ENCODE measurements around the gene CEP120.

Gene CEP120

GRCh38 chr5:123439709-123440108, 16.5 kb upstream of the CEP120 start:
- Histone ChIP-seq H3K36me3 (ENCODE audit: insufficient read depth, low read length) (no peaks in the 10 kb centered on the region), H3F3A (ENCODE audit: low read depth) (no peaks in the 10 kb centered on the region), H2AFZ (ENCODE audit: low read length) (no peak overlapping the region), H4K20me1 (ENCODE audit: insufficient read depth, low read length, poor library complexity, severe bottlenecking) (no peaks in the 10 kb centered on the region), H3K79me2 (ENCODE audit: insufficient read depth, low read length) (no peaks in the 10 kb centered on the region), H3K27me3 (ENCODE audit: insufficient read depth, low read length, poor library complexity, severe bottlenecking) (no peaks in the 10 kb centered on the region), H3K9me3 (ENCODE audit: insufficient read depth, low read depth, low read length) (no peaks in the 10 kb centered on the region), H3K4me2 (ENCODE audit: low read depth, low read length, poor library complexity, severe bottlenecking) (no peak overlapping the region), H3K4me3 (ENCODE audit: low read length, poor library complexity, severe bottlenecking) (no peak overlapping the region), H3K9ac (ENCODE audit: low read depth, low read length, poor library complexity, severe bottlenecking) (no peak overlapping the region), H3K9me2 (replicated peaks; ENCODE audit: low read depth, low read length) (no peaks in the 10 kb centered on the region), H3K4me1 (ENCODE audit: insufficient read depth, low read length, poor library complexity, severe bottlenecking) (no peaks in the 10 kb centered on the region)
- no peak for TF ChIP-seq EZH2phosphoT487 (IDR thresholded peaks at IDR 0.05; ENCODE audit: borderline replicate concordance)
- no peak for TF ChIP-seq CTCF (conservative IDR thresholded peaks at IDR 0.05; ENCODE audit: low read length)

GRCh38 chr5:123438902-123439301, 15.7 kb upstream of the CEP120 start:
- Histone ChIP-seq H3K9me2 (replicated peaks; ENCODE audit: low read depth, low read length) (no peaks in the 10 kb centered on the region), H3K4me2 (ENCODE audit: low read depth, low read length, poor library complexity, severe bottlenecking) (no peak overlapping the region), H3K9ac (ENCODE audit: low read depth, low read length, poor library complexity, severe bottlenecking) (no peak overlapping the region), H3K4me1 (ENCODE audit: insufficient read depth, low read length, poor library complexity, severe bottlenecking) (no peaks in the 10 kb centered on the region), H3K79me2 (ENCODE audit: insufficient read depth, low read length) (no peaks in the 10 kb centered on the region), H2AFZ (ENCODE audit: low read length) (no peak overlapping the region; the same call in 1 of the 2 replicates), H3K4me3 (ENCODE audit: low read length, poor library complexity, severe bottlenecking) (no peak overlapping the region), H4K20me1 (ENCODE audit: insufficient read depth, low read length, poor library complexity, severe bottlenecking) (no peaks in the 10 kb centered on the region), H3K27me3 (ENCODE audit: insufficient read depth, low read length, poor library complexity, severe bottlenecking) (no peaks in the 10 kb centered on the region), H3K36me3 (ENCODE audit: insufficient read depth, low read length) (no peaks in the 10 kb centered on the region), H3F3A (ENCODE audit: low read depth) (no peaks in the 10 kb centered on the region), H3K9me3 (ENCODE audit: insufficient read depth, low read depth, low read length) (no peaks in the 10 kb centered on the region)
- TF ChIP-seq CTCF (conservative IDR thresholded peaks at IDR 0.05; ENCODE audit: low read length) = no peak
- TF ChIP-seq EZH2phosphoT487 (IDR thresholded peaks at IDR 0.05; ENCODE audit: borderline replicate concordance) = no peak

- Histone ChIP-seq H2AFZ (ENCODE audit: low read length) (no peak overlapping the region), H3K36me3 (ENCODE audit: insufficient read depth, low read length) (no peaks in the 10 kb centered on the region), H3K4me1 (ENCODE audit: insufficient read depth, low read length, poor library complexity, severe bottlenecking) (no peaks in the 10 kb centered on the region), H3F3A (ENCODE audit: low read depth) (no peaks in the 10 kb centered on the region), H3K9me2 (replicated peaks; ENCODE audit: low read depth, low read length) (no peaks in the 10 kb centered on the region), H3K4me3 (ENCODE audit: low read length, poor library complexity, severe bottlenecking) (no peak overlapping the region), H3K79me2 (ENCODE audit: insufficient read depth, low read length) (no peaks in the 10 kb centered on the region), H3K4me2 (ENCODE audit: low read depth, low read length, poor library complexity, severe bottlenecking) (no peak overlapping the region), H3K9me3 (ENCODE audit: insufficient read depth, low read depth, low read length) (no peaks in the 10 kb centered on the region), H4K20me1 (ENCODE audit: insufficient read depth, low read length, poor library complexity, severe bottlenecking) (no peaks in the 10 kb centered on the region), H3K9ac (ENCODE audit: low read depth, low read length, poor library complexity, severe bottlenecking) (no peak overlapping the region), H3K27me3 (ENCODE audit: insufficient read depth, low read length, poor library complexity, severe bottlenecking) (no peaks in the 10 kb centered on the region)
- TF ChIP-seq EZH2phosphoT487 (IDR thresholded peaks at IDR 0.05; ENCODE audit: borderline replicate concordance) (no peak), CTCF (conservative IDR thresholded peaks at IDR 0.05; ENCODE audit: low read length) (no peak)
These were observed 15.0 kb upstream of the CEP120 start for GRCh38 chr5:123438244-123438643.
